Raji (cell line): Measurements from ENCODE around the gene MAP1LC3A.

Source experiments
- POLR2A ChIP-seq: IDR thresholded peaks from 2 replicates; pipeline ENCODE4 v1.6.1; 2011; ENCODE audit warnings: low read depth, low read length, control low read depth; ENCODE audit not compliant: insufficient read depth

MAP1LC3A gene

GRCh38 chr20:34525709-34526416 lies 32.7 kb upstream of the MAP1LC3A start:
- TF ChIP-seq POLR2A = no peak

- no peak for TF ChIP-seq POLR2A
These were observed 32.1 kb upstream of the MAP1LC3A start for GRCh38 chr20:34526466-34526865.

GRCh38 chr20:34527016-34527415 lies 31.5 kb upstream of the MAP1LC3A start:
- no peak for TF ChIP-seq POLR2A

- no peak for TF ChIP-seq POLR2A
These were observed 29.6 kb upstream of the MAP1LC3A start for GRCh38 chr20:34528921-34529297.

- TF ChIP-seq POLR2A = no peak
These were observed 28.8 kb upstream of the MAP1LC3A start for GRCh38 chr20:34529742-34530141.

GRCh38 chr20:34530342-34530741 lies 28.2 kb upstream of the MAP1LC3A start:
- TF ChIP-seq POLR2A = no peak

GRCh38 chr20:34531608-34532265 lies 26.8 kb upstream of the MAP1LC3A start:
- TF ChIP-seq POLR2A = no peak

- no peak for TF ChIP-seq POLR2A
These were observed 26.2 kb upstream of the MAP1LC3A start for GRCh38 chr20:34532320-34532719.

- TF ChIP-seq POLR2A = no peak
These were observed 25.8 kb upstream of the MAP1LC3A start for GRCh38 chr20:34532756-34533155.

GRCh38 chr20:34534391-34535165 lies 23.9 kb upstream of the MAP1LC3A start:
- TF ChIP-seq POLR2A = no peak

- TF ChIP-seq POLR2A = no peak
These were observed 23.1 kb upstream of the MAP1LC3A start for GRCh38 chr20:34535301-34535840.

GRCh38 chr20:34535857-34536256 lies 22.7 kb upstream of the MAP1LC3A start:
- no peak for TF ChIP-seq POLR2A

GRCh38 chr20:34536798-34537394 lies 21.6 kb upstream of the MAP1LC3A start:
- no peak for TF ChIP-seq POLR2A

- TF ChIP-seq POLR2A = no peak
These were observed 20.9 kb upstream of the MAP1LC3A start for GRCh38 chr20:34537651-34538050.

GRCh38 chr20:34538671-34539123 lies 19.8 kb upstream of the MAP1LC3A start:
- TF ChIP-seq POLR2A = no peak
